Right lobe of liver (tissue), 6 donors: ENCODE data around the gene RNF133. TPM values are rescaled to one million over a fixed set of nuclear protein-coding genes. Genes with fewer than 3 reads are reported as not detected.

Source experiments
- ATAC-seq, 4 donors: fragments of 200-7000 bp; cut with Tn5 transposase; one replicate each; pipeline ENCODE4 v1.9.1; 2020; ENCODE audit warnings: mild to moderate bottlenecking in 4 of 4, moderate library complexity in 4 of 4
- DNase-seq, 3 donors: peaks; one replicate each; pipeline ENCODE4 v3.0.0-alpha.2; 2020
- H3K27ac ChIP-seq, 3 donors: fragments of 200-600 bp; one replicate each; pipeline ENCODE4 v1.8.0; 2022
- H3K27me3 ChIP-seq, 2 donors: fragments of 200-600 bp; one replicate each; pipeline ENCODE4 v1.8.0; 2022
- H3K36me3 ChIP-seq, 4 donors: fragments of 200-600 bp; sonication (generic) in 1 of 4; one replicate each; pipeline versions ENCODE4 v1.5.1 to v1.8.0; 2017 to 2022; ENCODE audit warnings: control low read depth in 1 of 4
- H3K4me1 ChIP-seq, 4 donors: fragments of 200-600 bp; sonication (generic) in 1 of 4; one replicate each; pipeline versions ENCODE4 v1.5.1 to v1.8.0; 2017 to 2022; ENCODE audit warnings: control low read depth in 1 of 4
- H3K4me3 ChIP-seq, 3 donors: fragments of 200-600 bp; one replicate each; pipeline ENCODE4 v1.8.0; 2022
- H3K9me3 ChIP-seq, 4 donors: fragments of 200-600 bp; sonication (generic) in 1 of 4; one replicate each; pipeline versions ENCODE4 v1.5.1 to v1.8.0; 2017 to 2022; ENCODE audit warnings: control low read depth in 1 of 4
- CTCF ChIP-seq, 4 donors: fragments of 200-600 bp in 3 of 4; fragments of 450-650 bp in 1 of 4; IDR thresholded peaks; one replicate each; pipeline versions ENCODE4 v1.5.1 to v1.8.0; 2016 to 2022; ENCODE audit warnings: antibody characterized with exemption in 4 of 4, mild to moderate bottlenecking in 2 of 4
- POLR2A ChIP-seq: fragments of 450-650 bp; IDR thresholded peaks from one replicate; pipeline ENCODE4 v1.6.1; 2017; ENCODE audit warnings: antibody characterized with exemption, mild to moderate bottlenecking
- WGBS: methylation state at CpG from one replicate; pipeline ENCODE4 v1.1.6; 2018; ENCODE audit warnings: low coverage, low lambda C conversion rate; ENCODE audit not compliant: insufficient coverage; ENCODE audit errors: missing lambda C conversion rate; 5-methylcytosine and 5-hydroxymethylcytosine counted together
- intact Hi-C, 2 donors: fragments of 100-400 bp; cut with DNase I; formaldehyde crosslinking; loops; one replicate each; pipeline versions ENCODE4 v1.11.2 to v1.14.1; 2022
- total RNA-seq, 6 experiments: library from RNA; depleted of rRNA in 2 of 6; stranded (reverse); fragments of >200 nt in 2 of 6; fragmentation: NEBNext Ultra II Directional in 3 of 6; extraction: Animal tissue kit (Norgen Biotek cat#: 25700) in 3 of 6; gene quantifications; one replicate each; pipeline versions ENCODE4 v1.1.0 to v1.2.4, GENCODE V29; 2016 to 2023
- donor health status: DM: no; HTN: yes; CAD: no.
- donor health status: DM: no; HTN: no; CAD: no.
- donor health status: DM: no; HTN: no; CAD: no.
- donor health status: DM: no; HTN: yes; CAD: no.
- donor health status: DM: no; HTN: yes; CAD: no.

RNF133 gene
- total RNA-seq, 6 experiments from 2014 or later, result 0.22 to 0.74 (median 0.35) TPM; not detected in 1

DNA sequence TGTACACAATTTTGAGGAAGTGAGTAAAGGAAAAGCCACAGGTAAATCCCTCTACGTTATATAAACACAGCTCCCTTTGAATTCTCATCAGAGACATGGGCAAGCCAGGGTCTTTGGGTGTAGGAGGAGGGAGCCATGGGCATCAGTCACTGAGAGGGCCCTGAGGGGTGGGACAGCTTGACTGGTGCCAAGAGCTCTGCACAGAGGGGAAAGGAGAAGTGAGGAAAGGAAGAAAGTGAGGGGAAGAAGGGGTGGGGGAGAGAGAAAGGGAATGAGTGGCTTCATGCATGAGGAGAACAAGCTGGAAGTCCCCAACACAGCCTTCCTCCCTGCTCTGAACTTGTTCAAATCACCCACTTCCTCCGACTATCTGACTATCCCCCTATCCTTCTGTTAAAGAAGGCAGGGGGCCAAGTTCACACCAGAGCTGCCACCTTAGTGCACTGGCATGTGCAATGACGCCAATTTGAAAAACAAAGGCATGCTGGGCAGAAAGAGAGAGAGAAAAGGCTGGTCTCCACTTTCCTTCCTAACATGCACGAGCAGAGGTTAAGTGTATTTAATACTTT is 20.2 kb upstream of the RNF133 start:
- H3K9me3 ChIP-seq, result no peaks in the 10 kb centered on the region
- ATAC-seq (no peak), DNase-seq (no peak)
- H3K36me3 ChIP-seq, result no peaks in the 10 kb centered on the region
- TF ChIP-seq CTCF (IDR thresholded peaks at IDR 0.05) (no peak), POLR2A (no peak)
- H3K4me1 ChIP-seq, result no peaks in the 10 kb centered on the region
- intact Hi-C loops, result no loop called here
- no peaks in the 10 kb centered on the region for H3K27me3 ChIP-seq
- 77% methylated on average over 4 of the region's 4 CpGs for WGBS
- H3K4me3 ChIP-seq, result no peak overlapping the region
- no peak overlapping the region for H3K27ac ChIP-seq

DNA sequence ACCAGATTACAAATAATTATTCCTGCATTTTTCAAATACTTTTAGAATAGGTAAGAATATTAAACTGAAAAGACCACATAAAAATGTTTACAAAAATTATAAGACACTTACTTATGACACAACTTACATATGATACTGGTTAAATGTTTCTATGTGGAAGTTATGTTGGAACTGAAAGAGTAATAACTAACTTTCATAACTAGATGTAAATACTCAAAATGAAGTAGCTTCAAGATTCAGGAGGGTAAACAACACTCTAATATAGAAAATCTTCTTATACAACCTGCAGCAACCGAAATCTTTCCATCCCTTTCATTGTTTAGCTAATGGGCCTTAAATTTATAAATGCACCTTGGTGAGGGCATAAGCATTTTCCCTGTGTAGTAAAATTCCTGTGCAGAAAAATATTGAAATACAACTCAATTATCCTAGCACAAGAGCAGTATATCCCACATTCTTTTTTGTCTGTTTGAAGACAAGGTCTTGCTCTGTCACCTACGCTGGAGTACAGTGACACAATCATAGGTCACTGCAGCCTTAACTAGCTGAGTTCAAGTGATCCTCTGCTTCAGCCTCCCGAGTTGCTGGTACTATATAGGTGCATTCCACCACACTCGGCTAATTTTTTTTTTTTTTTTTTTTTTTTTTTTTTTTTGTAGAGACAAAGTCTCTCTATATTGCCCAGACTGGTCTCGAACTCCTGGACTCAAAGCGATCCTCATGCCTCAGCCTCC is 18.6 kb upstream of the RNF133 start:
- Histone ChIP-seq H3K4me3 (no peak overlapping the region), H3K9me3 (no peaks in the 10 kb centered on the region), H3K27ac (no peak overlapping the region), H3K4me1 (no peaks in the 10 kb centered on the region), H3K36me3 (no peaks in the 10 kb centered on the region), H3K27me3 (no peaks in the 10 kb centered on the region)
- 90% methylated on average over 6 of the region's 6 CpGs for whole genome bisulfite sequencing
- TF ChIP-seq CTCF (IDR thresholded peaks at IDR 0.05), result no peak
- no peak for TF ChIP-seq POLR2A
- DNase-seq, result no peak
- intact Hi-C loops, result no loop called here
- no peak for ATAC-seq

DNA sequence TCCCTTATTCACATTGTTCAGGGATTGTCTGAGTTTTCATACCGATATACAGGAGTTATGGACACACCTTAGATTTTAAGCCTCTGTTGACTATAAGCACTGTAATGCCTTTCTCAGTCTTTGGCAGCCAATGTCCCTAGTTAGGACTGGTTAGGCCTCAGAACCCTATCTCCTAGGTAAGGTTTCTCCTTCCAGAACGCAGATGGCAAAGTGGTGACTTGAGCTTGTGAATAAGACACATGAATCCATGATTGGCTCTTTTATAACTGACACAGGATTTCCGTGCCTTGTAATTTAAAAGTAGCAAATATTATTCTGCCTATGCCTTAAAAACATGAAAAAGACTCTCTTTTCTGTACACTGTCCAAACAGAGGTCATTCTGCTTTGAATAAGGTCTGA is 16.3 kb upstream of the RNF133 start:
- Histone ChIP-seq H3K27ac (no peak overlapping the region), H3K4me3 (no peak overlapping the region), H3K36me3 (no peaks in the 10 kb centered on the region), H3K4me1 (no peaks in the 10 kb centered on the region), H3K9me3 (no peaks in the 10 kb centered on the region), H3K27me3 (no peaks in the 10 kb centered on the region)
- 83% methylated on average over 3 of the region's 3 CpGs for WGBS
- no peak for DNase-seq
- TF ChIP-seq CTCF (IDR thresholded peaks at IDR 0.05) (no peak), POLR2A (no peak)
- no peak for ATAC-seq
- intact Hi-C loops, result no loop called here

- ATAC-seq, result no peak
- Histone ChIP-seq H3K27me3 (no peaks in the 10 kb centered on the region), H3K36me3 (no peaks in the 10 kb centered on the region), H3K4me1 (no peaks in the 10 kb centered on the region), H3K4me3 (no peak overlapping the region), H3K9me3 (no peaks in the 10 kb centered on the region), H3K27ac (no peak overlapping the region)
- intact Hi-C loops, result no loop called here
- no peak for TF ChIP-seq POLR2A
- TF ChIP-seq CTCF (IDR thresholded peaks at IDR 0.05), result no peak
- no peak for DNase-seq
- 72% methylated on average over 1 of the region's 1 CpG for WGBS
Observed at GRCh38 chr7:122710916-122711315, 12.0 kb upstream of the RNF133 start.
